ENCODE results near the gene MGP. TPM values are rescaled to one million over a fixed set of nuclear protein-coding genes. Genes with fewer than 3 reads are reported as not detected.

The MGP gene
- total RNA-seq, 4 donors from 2014 or later: 76.0 to 127 (median 115) TPM

DNA sequence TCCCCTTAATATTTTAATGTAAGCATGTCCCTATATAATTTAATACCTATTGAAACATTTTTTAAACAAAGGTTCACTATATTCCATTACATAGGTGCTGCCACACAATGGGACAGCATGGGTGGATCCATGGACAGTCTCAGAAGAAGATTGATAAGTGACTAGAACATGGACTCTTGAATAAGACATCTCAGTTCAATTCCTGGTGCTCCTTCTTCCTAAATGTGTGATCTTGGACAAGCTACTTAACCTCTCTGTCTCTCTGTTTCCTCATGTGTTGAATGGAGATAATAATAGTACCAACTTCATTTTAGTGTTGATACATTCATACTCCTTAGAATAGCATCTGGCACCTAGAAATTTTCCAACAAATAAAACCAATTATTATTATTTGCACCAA lies 41.3 kb downstream of the MGP start:
- H3K4me1 ChIP-seq: no peaks in the 10 kb centered on the region
- H3K36me3 ChIP-seq: no peaks in the 10 kb centered on the region
- no peak overlapping the region for H3K27ac ChIP-seq

DNA sequence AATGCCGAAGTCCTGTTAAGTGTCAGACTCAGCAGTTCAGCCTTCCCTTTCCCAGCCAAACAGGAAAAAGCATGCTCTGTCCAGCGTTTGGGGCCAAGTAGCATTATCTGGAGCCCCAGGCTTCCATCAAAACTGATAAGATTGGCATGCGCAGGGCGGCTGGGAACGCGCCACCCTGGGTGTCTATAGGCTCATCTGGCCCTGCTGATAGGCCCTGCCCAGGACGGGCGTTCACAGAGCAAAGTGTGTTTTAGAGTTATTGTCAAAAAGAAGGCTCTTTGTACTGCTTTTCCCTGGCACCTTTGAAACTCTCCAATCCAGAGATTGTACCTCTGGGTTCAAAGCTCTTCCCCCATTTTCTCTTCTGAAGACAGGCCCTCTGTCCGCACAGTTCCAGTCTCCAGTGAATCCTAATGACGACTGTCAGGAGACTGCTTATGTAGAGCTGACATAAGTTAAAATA lies 42.2 kb downstream of the MGP start, which contains the start of gene ART4:
ART4 (minus strand) TSS at position 102 of the 463 bp plus-strand sequence. CDS start 413 bp downstream, outside the sequence.
- no peak within 1 kb of the TSS for H3K4me3 ChIP-seq
- H3K4me1 ChIP-seq: no peaks in the 10 kb centered on the region
- H3K9me3 ChIP-seq: no peaks in the 10 kb centered on the region
- no peaks in the 10 kb centered on the region for H3K27me3 ChIP-seq
- TF ChIP-seq, protein P1, sequence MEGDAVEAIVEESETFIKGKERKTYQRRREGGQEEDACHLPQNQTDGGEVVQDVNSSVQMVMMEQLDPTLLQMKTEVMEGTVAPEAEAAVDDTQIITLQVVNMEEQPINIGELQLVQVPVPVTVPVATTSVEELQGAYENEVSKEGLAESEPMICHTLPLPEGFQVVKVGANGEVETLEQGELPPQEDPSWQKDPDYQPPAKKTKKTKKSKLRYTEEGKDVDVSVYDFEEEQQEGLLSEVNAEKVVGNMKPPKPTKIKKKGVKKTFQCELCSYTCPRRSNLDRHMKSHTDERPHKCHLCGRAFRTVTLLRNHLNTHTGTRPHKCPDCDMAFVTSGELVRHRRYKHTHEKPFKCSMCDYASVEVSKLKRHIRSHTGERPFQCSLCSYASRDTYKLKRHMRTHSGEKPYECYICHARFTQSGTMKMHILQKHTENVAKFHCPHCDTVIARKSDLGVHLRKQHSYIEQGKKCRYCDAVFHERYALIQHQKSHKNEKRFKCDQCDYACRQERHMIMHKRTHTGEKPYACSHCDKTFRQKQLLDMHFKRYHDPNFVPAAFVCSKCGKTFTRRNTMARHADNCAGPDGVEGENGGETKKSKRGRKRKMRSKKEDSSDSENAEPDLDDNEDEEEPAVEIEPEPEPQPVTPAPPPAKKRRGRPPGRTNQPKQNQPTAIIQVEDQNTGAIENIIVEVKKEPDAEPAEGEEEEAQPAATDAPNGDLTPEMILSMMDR (IDR thresholded peaks at IDR 0.05): no peak
- no peak for TF ChIP-seq POLR2A (IDR thresholded peaks at IDR 0.05)
- DNase-seq: no peak
- H3K36me3 ChIP-seq: no peaks in the 10 kb centered on the region
- H3K27ac ChIP-seq: peak within 1 kb of the TSS in 1 of 4 donors; percentile 41

More for the DNA sequence above, 41.3 kb downstream of the MGP start:
- no peaks in the 10 kb centered on the region for H3K27me3 ChIP-seq
- TF ChIP-seq, protein P1 (IDR thresholded peaks at IDR 0.05): no peak
- no peak for TF ChIP-seq POLR2A (IDR thresholded peaks at IDR 0.05)
- DNase-seq: no peak
- no peaks in the 10 kb centered on the region for H3K9me3 ChIP-seq
- H3K4me3 ChIP-seq: no peak overlapping the region

DNA sequence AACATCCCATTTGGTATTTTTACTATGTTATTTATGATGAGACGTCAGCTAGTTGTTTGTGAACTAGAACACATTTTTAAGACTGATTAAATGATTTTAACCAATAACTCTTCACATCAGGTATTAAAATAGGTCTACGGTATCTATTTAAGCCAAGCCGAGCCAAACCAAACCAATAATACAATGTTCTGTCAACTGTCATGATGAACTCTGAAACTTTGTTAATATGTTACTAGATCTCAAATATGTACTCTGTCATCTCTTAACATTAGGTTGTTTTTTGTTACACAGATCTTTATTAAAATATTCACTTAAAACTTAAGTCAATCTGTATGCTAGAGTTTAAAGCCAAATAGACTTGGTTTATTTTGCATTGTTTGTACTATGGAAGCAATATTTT lies 43.3 kb downstream of the MGP start:
- DNase-seq: no peak
- Histone ChIP-seq H3K4me3 (peak overlapping the region in 1 of 4 donors; percentile 7), H3K27ac (peak overlapping the region in 1 of 4 donors; percentile 41), H3K36me3 (no peaks in the 10 kb centered on the region), H3K4me1 (no peaks in the 10 kb centered on the region), H3K9me3 (no peaks in the 10 kb centered on the region), H3K27me3 (no peaks in the 10 kb centered on the region)
- TF ChIP-seq, protein P1 (IDR thresholded peaks at IDR 0.05): no peak
- TF ChIP-seq POLR2A (IDR thresholded peaks at IDR 0.05): no peak

DNA sequence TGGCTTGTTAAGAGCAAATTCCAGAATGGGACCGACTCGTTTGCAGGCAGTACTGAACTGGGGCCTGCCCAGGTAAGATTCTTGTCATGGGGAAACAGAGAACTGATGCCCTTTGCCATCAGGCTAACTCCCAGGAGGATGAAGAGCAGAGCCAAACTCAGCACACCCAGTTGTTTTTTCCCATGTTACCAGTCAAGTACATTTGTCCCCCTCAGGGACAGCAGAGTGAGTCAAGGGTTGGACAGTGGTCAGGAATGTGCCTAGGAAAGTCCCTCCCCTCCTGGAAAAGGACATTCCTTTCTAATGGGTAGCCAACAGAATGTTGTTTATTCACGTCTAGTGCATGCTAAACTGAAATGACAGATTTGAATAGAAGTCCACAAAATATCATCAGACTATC lies 43.9 kb downstream of the MGP start:
- Histone ChIP-seq H3K27me3 (no peaks in the 10 kb centered on the region), H3K4me1 (no peaks in the 10 kb centered on the region), H3K9me3 (no peaks in the 10 kb centered on the region), H3K36me3 (no peaks in the 10 kb centered on the region), H3K27ac (peak overlapping the region in 2 of 4 donors; percentile 27 to 41), H3K4me3 (no peak overlapping the region)
- TF ChIP-seq, protein P1 (IDR thresholded peaks at IDR 0.05): no peak
- TF ChIP-seq POLR2A (IDR thresholded peaks at IDR 0.05): no peak
- DNase-seq: no peak

DNA sequence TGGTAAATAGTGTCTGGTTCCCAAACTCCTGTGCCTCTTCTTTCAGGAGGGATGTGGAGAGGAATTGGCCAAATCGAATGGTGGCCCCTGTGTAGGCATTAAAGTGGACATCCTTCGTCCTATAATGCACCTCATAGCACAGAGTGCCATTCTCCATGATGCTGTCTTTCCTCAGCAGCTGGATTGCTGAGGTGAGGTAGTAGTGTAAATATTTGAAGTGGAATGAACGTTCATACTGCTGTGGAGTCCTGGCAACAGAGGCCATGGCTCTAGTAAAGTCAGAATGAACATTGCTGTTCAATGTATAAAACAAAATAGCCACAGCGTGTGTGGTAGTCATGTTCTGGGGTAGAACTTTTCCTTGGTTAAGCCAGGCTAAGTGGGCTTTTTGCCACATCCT lies 45.0 kb downstream of the MGP start:
- no peak for TF ChIP-seq POLR2A (IDR thresholded peaks at IDR 0.05)
- TF ChIP-seq, protein P1 (IDR thresholded peaks at IDR 0.05): no peak
- no peaks in the 10 kb centered on the region for H3K36me3 ChIP-seq
- H3K4me1 ChIP-seq: no peaks in the 10 kb centered on the region
- no peak overlapping the region for H3K27ac ChIP-seq
- no peaks in the 10 kb centered on the region for H3K9me3 ChIP-seq
- H3K4me3 ChIP-seq: no peak overlapping the region
- no peaks in the 10 kb centered on the region for H3K27me3 ChIP-seq
- DNase-seq: no peak

DNA sequence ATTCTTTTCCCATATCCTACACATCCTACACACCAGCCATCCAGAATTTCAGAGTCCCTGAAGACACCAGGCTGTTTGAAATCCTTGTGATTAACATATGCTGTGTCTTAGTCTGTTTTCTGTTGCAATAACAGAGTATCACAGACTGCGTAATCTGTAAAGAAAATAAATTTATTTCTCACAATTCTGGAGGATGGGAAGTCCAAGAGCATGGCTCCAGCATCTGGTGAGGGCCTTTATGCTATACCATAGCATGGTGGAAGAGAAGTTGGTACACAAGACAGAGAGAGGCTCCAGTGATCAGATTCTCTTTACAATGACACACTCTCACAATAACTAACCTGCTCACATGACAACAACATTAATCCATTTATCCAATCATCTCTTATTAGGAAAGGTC lies 46.4 kb downstream of the MGP start:
- TF ChIP-seq, protein P1 (IDR thresholded peaks at IDR 0.05): no peak
- TF ChIP-seq POLR2A (IDR thresholded peaks at IDR 0.05): no peak
- H3K9me3 ChIP-seq: no peaks in the 10 kb centered on the region

More for the DNA sequence above, 46.4 kb downstream of the MGP start:
- Histone ChIP-seq H3K36me3 (no peaks in the 10 kb centered on the region), H3K4me1 (no peaks in the 10 kb centered on the region), H3K4me3 (no peak overlapping the region), H3K27ac (no peak overlapping the region), H3K27me3 (no peaks in the 10 kb centered on the region)
- no peak for DNase-seq

Data from Peyer's patch (tissue), 4 donors.